Measurements from ENCODE around the gene PIP5KL1.

- TF ChIP-seq CTCF (IDR thresholded peaks at IDR 0.05; ENCODE audit: insufficient read depth, low read length, poor library complexity, severe bottlenecking) (no peak), EZH2phosphoT487 (conservative IDR thresholded peaks at IDR 0.05; ENCODE audit: low read length) (no peak)
These were observed 19.4 kb upstream of the PIP5KL1 start for GRCh38 chr9:127949827-127950512.
